OCI-LY7 (cell line): ENCODE measurements around the gene CYTH3. TPM values are rescaled to one million over a fixed set of nuclear protein-coding genes. Genes with fewer than 3 reads are reported as not detected.

Experiments used
- BruUV-seq: library from RNA; stranded (reverse); fragments of 400-500 nt; replicated peaks from 2 replicates; lab custom pipeline; 2021; lab: Mats Ljungman, UMichigan
- CTCF ChIA-PET: fragments of 300-600 bp; sonication (Branson Sonifier 250); formaldehyde crosslinking; loops from one replicate; lab custom pipeline; 2022; ENCODE audit warnings: antibody characterized with exemption; ENCODE audit not compliant: unreplicated experiment; lab: Charles Lee
- POLR2A ChIA-PET: fragments of 300-600 bp; sonication (Branson Sonifier 250); formaldehyde crosslinking; loops from one replicate; lab custom pipeline; 2022; ENCODE audit warnings: antibody characterized with exemption; lab: Charles Lee
- DNase-seq: peaks from one replicate; pipeline ENCODE4 v3.0.0-alpha.2; 2015; ENCODE audit warnings: low spot score
- H2AFZ ChIP-seq: fragments of 200-600 bp; sonication (generic), shearing (Covaris generic); 2 replicates; pipeline ENCODE4 v1.6.1; 2014; ENCODE audit warnings: mild to moderate bottlenecking, antibody characterized with exemption, low read length, moderate library complexity
- H3K27ac ChIP-seq: fragments of 200-600 bp; sonication (generic); 2 replicates; pipeline ENCODE4 v1.5.1; 2014; ENCODE audit warnings: mixed run types, low read depth, mild to moderate bottlenecking, moderate library complexity, low read length, inconsistent platforms; ENCODE audit not compliant: poor library complexity, severe bottlenecking
- H3K36me3 ChIP-seq: fragments of 200-600 bp; sonication (generic); 2 replicates; pipeline ENCODE4 v1.6.1; 2014; ENCODE audit warnings: mild to moderate bottlenecking, antibody characterized with exemption, low read length, moderate library complexity, mixed read lengths; ENCODE audit not compliant: insufficient read depth
- H3K4me1 ChIP-seq: fragments of 200-600 bp; sonication (generic); 2 replicates; pipeline ENCODE4 v1.5.1; 2014; ENCODE audit warnings: mild to moderate bottlenecking, low read length; ENCODE audit not compliant: insufficient read depth, poor library complexity, severe bottlenecking
- H3K4me2 ChIP-seq: fragments of 200-600 bp; sonication (generic); 2 replicates; pipeline ENCODE4 v1.6.1; 2014; ENCODE audit warnings: mild to moderate bottlenecking, low read length
- H3K4me3 ChIP-seq: fragments of 200-600 bp; sonication (generic); 2 replicates; pipeline ENCODE4 v1.5.1; 2014; ENCODE audit warnings: mild to moderate bottlenecking, low read depth, low read length; ENCODE audit not compliant: poor library complexity, severe bottlenecking
- H3K79me2 ChIP-seq: fragments of 200-600 bp; sonication (generic); 2 replicates; pipeline ENCODE4 v1.6.1; 2016; ENCODE audit warnings: low read depth, mild to moderate bottlenecking, low read length, moderate library complexity, mixed read lengths; ENCODE audit not compliant: insufficient read depth
- H3K9me2 ChIP-seq: fragments of 200-600 bp; sonication (generic); 2 replicates; pipeline ENCODE4 v1.6.1; 2016; ENCODE audit warnings: mild to moderate bottlenecking, low read length, mixed read lengths; ENCODE audit not compliant: insufficient read depth
- H3K9me3 ChIP-seq: fragments of 200-600 bp; sonication (generic); 2 replicates; pipeline ENCODE4 v1.6.1; 2014; ENCODE audit warnings: mild to moderate bottlenecking, mixed run types, low read length, mixed read lengths
- H4K20me1 ChIP-seq: fragments of 200-600 bp; sonication (generic); 2 replicates; pipeline ENCODE4 v1.6.1; 2014; ENCODE audit warnings: mild to moderate bottlenecking, antibody characterized with exemption, low read length, moderate library complexity, mixed read lengths; ENCODE audit not compliant: insufficient read depth
- CTCF ChIP-seq: fragments of 200-600 bp; sonication (generic); conservative IDR thresholded peaks from 2 replicates; pipeline ENCODE4 v1.5.1; 2014; ENCODE audit warnings: mild to moderate bottlenecking, antibody characterized with exemption, low read length, moderate library complexity, mixed read lengths
- EZH2phosphoT487 ChIP-seq: fragments of 200-600 bp; sonication (generic); IDR thresholded peaks from 2 replicates; pipeline ENCODE4 v1.6.1; 2018; ENCODE audit warnings: low read depth, borderline replicate concordance, mild to moderate bottlenecking, mixed run types, antibody characterized with exemption, low read length, moderate library complexity, mixed read lengths
- intact Hi-C: fragments of 100-400 bp; cut with micrococcal nuclease; formaldehyde crosslinking; loops from one replicate; pipeline ENCODE4 v1.10.0; 2022; ENCODE audit not compliant: unreplicated experiment
- total RNA-seq, 2 experiments: library from RNA; depleted of rRNA in 1 of 2; stranded (reverse); fragments of >200 nt in 1 of 2; shearing (Covaris generic) in 1 of 2; gene quantifications; 2 replicates each; pipeline ENCODE4 v1.2.3, GENCODE V29; 2014 to 2022

CYTH3 gene
- total RNA-seq, 2 experiments from 2014 or later = 3.7 to 4.7 TPM

GRCh38 chr7:6180344-6180725 is 92.1 kb downstream of the CYTH3 start:
- H3K9me3 ChIP-seq = no peaks in the 10 kb centered on the region
- H3K79me2 ChIP-seq = no peaks in the 10 kb centered on the region
- CTCF ChIA-PET = no interaction called here
- no peak overlapping the region for H3K4me3 ChIP-seq
- no peak overlapping the region for H3K4me2 ChIP-seq
- intact Hi-C loops = no loop called here
- DNase-seq = no peak
- no peak overlapping the region for H2AFZ ChIP-seq
- no peaks in the 10 kb centered on the region for H3K4me1 ChIP-seq
- TF ChIP-seq CTCF (no peak), EZH2phosphoT487 (no peak)
- no peak overlapping the region for H3K27ac ChIP-seq
- no peaks in the 10 kb centered on the region for H4K20me1 ChIP-seq
- no TSS peak for BruUV-seq
- no peaks in the 10 kb centered on the region for H3K36me3 ChIP-seq
- POLR2A ChIA-PET = no interaction called here
- no peaks in the 10 kb centered on the region for H3K9me2 ChIP-seq

DNA sequence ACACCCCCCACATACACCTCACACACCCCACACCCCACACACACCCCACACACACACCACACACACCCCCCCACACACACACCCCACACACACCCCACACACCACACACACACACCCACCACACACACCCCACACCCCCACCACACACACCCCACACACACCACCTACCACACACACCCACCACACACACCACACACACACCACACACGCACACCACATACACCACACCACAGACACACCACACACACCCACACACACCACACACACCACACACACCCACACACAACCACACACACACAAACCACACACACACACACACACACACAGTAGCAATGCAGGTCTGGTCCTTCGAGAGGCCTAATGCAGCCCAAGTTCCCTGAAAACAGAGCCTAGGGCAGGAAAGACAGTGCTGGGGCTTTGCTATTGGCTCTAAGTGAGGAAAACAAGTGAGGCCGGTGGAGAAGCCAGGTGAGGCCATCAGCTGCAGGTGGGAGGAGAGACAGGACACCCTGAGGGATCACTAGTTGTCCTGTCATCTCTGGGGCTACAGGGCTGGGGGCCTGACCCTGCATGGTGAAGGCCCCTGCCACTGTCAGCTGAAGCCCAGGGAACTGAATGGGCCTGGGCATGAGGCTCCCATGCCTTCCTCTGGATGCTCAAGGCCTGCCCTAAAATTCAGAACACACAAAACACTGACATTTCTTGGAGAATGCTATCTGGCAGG is 92.6 kb downstream of the CYTH3 start:
- Histone ChIP-seq H3K79me2 (no peaks in the 10 kb centered on the region), H3K36me3 (no peaks in the 10 kb centered on the region), H3K9me3 (no peaks in the 10 kb centered on the region), H3K4me1 (no peaks in the 10 kb centered on the region), H3K9me2 (no peaks in the 10 kb centered on the region), H3K4me3 (no peak overlapping the region), H3K4me2 (no peak overlapping the region), H2AFZ (no peak overlapping the region), H4K20me1 (no peaks in the 10 kb centered on the region), H3K27ac (no peak overlapping the region)
- no peak for DNase-seq
- no TSS peak for BruUV-seq
- intact Hi-C loops = no loop called here
- ChIA-PET POLR2A (no interaction called here), CTCF (no interaction called here)
- TF ChIP-seq EZH2phosphoT487 = no peak
- TF ChIP-seq CTCF = no peak

DNA sequence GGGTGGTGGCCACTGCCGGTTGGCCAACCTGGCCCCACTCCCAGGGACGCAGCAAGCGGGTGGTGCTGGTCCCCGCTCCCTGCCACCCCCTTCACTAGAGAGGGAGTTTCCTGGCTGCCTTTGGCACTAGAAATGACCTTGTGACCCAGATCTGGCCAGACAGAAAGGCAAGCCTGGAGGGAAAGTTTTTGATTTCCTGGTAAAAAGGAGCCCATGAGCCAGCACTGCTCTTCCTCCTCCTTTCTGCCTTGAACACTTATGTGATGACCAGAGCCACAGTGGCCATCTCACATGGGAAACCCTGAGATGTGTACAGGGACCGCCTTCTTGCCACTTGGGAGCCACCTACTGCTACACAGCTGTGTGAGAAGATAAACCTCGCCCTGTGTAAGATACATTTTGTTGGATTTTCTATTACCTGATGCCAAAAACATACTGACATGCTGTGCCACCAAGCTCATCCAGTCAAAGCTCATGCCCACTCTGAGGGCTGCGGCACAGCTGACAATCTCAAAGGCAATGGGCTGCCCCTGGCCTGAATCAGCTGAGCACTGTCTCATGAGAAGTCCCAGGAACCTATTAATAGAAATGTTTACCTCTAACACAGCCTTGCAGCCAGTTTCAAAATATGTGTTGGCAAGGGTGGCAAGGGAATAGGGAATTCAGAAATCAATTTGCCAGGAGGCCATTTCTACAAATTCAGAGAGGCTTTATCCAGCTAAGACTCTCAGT is 94.0 kb downstream of the CYTH3 start:
- no peaks in the 10 kb centered on the region for H3K4me1 ChIP-seq
- no peak overlapping the region for H2AFZ ChIP-seq
- no peak for TF ChIP-seq EZH2phosphoT487
- no peak for TF ChIP-seq CTCF
- intact Hi-C loops = no loop called here
- no peaks in the 10 kb centered on the region for H3K9me2 ChIP-seq
- H4K20me1 ChIP-seq = no peaks in the 10 kb centered on the region
- H3K27ac ChIP-seq = no peak overlapping the region
- no peak for DNase-seq
- no peak overlapping the region for H3K4me3 ChIP-seq
- ChIA-PET POLR2A (no interaction called here), CTCF (no interaction called here)
- no peak overlapping the region for H3K4me2 ChIP-seq
- H3K9me3 ChIP-seq = no peaks in the 10 kb centered on the region
- BruUV-seq = no TSS peak
- H3K79me2 ChIP-seq = no peaks in the 10 kb centered on the region
- no peaks in the 10 kb centered on the region for H3K36me3 ChIP-seq
